Activated CD8-positive, alpha-beta memory T cell treated with anti-CD3 and anti-CD28 coated beads for 24 hours (primary cell): ENCODE data around the gene PDRG1.

Experiments
- DNase-seq: peaks from one replicate; pipeline ENCODE4 v3.0.0-alpha.2; 2020

Gene PDRG1

DNA sequence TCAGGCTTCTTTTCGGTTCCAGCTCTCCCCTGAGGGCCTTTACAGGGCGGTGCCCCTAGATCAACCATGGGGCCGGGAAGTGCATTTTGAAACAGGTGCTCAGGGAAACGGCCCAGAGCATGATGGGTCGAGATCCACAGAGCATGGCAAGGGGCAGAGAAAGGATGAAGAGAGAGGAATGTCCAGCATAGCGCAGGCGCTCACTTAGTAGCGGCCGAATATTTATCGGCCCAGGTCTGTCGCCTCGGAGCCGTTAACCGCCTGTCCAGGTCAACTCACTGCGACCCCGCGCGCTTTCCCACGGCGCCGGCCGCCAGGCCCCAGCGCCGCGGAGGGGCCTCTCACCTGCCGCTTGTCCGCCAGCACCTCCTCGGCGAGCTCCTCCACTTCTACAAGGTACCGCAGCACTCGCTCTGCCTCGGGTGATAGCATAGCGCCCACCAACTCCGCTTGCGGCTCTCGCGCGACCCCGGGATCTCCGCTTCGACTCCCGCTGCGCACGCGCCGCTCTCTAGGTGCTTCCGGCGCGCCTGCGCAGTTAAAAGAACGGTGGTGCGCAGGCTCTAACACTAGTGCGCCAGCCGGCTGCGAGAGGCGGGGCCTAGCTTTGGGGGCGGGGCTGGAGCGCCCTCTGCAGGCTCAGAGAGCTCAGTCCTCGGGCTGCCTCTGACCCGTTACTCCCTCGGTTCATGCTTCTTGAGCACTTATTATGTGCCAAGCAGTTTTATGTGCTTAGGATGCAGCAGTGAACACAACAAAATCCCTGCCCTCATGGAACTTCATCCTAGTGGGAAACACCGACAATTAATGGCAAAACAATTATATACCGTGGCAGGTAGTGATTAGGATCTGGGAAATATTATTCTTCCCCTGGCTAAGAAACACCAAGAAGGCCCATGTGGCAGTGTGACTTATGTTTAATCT lies at the start of gene PDRG1:
Gene PDRG1, minus strand, starts transcription at position 517 of the 924 bp plus-strand sequence. Its CDS starts 85 bp downstream, at position 432.
- peak; percentile 99 for DNase-seq

GRCh38 chr20:31998246-31998645 lies 46.4 kb upstream of the PDRG1 start:
- no peak for DNase-seq

DNA sequence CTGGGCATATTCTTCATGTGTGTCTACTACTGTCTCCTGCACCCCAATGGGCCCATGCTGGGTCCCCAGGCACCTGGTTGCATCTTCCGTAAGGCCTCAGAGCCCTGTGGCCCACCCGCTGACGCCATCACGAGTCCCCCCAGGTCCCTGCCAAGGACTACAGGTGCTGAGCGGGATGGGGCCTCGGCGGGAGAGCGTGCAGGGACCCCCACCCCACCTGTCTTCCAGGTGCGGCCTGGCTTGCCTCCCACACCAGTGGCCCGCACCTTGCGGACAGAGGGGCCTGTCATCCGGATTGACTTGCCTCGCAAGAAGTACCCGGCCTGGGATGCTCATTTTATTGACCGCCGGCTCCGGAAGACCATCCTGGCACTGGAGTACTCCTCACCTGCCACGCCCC lies 45.1 kb upstream of the PDRG1 start:
- DNase-seq: no peak

DNA sequence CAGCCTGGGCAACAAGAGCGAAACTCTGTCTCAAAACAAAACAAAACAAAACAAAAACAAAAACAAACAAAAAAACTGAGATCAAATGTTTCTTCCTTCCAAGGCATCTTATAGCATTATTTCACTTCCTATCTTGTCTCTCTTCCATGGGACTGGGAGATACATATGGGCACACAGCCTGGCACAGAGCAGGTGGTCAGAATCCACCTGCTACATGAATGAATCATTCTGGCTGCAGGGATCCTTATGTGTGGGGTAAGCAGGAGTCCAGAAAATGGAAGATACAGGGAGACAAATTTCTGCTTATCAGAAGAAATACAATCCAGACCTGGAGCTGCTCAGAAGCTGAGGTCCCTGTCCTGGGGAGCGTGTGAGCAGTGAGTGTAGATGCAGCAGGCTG lies 40.2 kb upstream of the PDRG1 start:
- DNase-seq: no peak

DNA sequence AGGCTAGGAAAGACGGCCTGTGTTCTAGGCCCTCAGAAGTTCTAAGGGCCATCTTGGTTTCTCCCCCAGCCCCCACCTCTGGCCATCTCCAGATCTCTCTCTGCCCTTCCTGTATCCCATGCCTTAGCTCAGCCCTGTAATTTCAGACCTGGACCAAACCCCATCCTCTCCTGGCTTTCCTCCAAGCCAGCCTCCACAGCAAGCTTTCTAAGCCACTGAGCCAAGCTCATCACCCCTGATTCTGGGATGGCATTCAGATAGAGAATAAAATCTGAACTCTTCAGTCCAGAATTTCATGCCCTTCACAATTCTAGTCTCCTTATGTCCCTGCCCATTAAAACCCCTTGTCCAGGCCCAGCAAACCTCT lies 39.5 kb upstream of the PDRG1 start:
- no peak for DNase-seq

DNA sequence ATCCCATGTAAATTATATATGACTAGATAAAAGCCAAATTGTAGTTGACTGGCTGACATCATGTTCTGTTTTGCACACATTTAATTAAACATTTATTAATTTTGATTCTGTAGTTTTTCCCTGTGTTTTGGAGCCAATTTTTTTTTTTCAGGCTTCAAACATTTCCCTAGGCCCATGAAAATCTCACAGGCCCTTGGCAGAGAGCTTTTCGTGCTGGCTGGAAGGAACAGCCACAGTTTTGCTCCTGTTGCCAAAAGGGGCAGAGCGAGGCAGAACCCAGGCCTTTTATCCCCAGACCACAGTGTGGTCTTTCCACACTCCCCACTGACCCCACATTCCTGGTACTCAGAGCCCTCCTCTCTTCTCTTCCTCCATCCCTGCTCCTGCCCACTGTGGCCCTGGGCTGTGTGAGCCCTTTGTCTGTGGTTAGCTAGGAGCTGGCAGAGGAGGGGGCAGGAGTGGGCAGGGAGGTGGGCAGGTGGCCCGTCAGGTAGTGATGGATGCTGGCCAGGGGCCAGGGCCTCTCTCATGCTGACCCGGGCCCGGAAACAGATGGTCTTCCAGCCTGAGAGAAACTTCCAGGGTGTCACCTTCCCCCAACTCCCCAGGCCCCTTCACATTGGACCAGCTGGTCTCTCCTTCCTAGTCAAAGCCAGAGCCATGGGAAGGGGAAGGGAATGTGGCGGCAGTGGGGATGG lies 38.9 kb upstream of the PDRG1 start:
- DNase-seq: no peak

DNA sequence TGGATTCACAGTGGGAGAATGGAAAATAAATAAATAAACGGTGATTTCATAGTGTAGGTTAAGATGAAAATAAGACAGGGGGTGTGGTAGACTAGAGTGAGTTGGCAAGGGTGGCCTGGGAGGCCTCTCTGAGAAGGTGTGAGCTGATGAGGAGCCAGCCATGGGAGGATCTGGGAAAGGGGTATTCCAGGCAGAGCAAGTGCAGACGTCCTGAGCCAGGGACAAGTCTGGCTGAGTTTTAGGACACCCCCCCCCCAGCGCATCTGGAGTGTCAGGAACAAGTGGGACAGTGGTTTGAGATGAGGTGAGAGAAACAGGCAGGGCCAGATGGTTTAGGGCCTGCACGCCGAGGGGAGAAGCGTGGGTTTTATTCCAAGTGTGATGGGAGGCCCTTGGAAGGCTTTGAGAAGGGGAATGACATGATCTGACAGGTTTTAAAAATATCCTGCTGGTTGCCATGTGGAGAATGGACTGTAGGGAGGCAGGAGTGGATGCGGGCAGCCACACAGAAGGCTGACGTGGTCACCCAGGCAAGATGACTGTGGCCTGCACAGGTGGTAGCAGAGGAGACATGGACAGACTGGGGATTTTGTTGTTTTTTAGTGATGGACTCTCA lies 37.3 kb upstream of the PDRG1 start:
- DNase-seq: no peak

DNA sequence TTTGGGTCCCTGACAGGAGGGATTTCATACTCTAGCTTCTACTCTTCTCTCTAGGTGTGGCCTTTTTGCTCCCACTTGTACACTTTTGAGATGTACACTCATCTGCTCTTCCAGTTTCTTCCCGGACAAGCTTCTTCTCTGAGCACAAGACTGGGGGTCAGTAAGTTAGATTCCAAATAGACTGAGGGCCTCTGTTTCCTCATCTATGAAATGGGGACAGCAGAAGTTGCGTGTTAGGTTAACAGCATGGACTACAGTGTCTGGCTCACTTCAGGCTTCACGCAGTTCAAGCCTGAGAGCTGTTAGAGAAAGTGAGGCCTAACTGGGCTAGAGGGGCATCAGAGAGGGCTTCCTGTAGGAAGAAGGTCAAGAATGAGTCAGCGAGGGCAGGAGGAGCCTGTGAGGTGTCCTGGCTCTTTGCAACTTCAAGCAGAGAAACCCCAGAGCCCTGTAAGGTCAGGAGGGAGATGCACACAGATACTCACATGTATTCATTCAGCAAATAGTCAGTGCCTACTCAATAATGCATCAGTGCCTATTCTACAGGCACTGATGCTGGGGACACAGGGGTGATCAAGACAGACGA lies 36.7 kb upstream of the PDRG1 start:
- DNase-seq: no peak

DNA sequence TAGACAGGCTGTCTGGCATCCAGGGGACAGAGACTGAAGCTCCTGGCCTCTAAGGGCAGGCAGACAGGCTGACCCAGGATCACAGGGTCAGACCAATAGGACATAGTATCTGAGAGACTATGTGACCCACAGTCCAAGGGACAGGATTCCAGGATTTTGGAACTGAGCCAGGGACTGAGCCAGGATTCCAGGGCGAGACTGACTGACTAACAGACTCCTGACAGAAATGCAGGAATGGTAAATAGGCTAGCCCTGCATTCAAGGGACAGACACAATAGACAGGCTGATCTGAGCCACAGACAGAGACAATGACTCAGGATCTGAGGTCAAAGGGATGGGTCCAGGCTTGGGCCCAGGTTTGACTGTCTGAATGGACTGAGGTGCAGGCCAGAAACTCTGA lies 35.9 kb upstream of the PDRG1 start:
- no peak for DNase-seq

GRCh38 chr20:31984981-31985471 lies 33.2 kb upstream of the PDRG1 start:
- no peak for DNase-seq

DNA sequence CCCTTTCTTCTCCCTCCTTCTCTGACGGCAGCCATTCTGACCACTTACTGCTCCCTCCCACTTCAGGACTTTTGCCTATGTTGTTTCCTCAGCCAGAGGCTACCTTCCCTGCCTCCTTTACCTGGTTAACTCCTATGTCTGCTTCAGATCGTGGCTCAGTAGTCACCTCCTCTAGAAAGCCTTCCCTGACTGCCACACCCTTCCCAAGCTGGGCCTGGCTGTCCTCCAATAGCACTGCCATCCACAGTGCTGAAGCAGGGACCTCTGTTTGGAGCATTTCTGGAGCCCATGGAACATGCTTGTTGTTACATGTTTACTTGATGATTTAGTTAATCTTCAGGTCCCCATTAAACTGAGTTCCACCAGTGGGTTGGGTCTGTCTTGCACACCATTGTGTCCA lies 29.9 kb upstream of the PDRG1 start:
- DNase-seq: no peak

DNA sequence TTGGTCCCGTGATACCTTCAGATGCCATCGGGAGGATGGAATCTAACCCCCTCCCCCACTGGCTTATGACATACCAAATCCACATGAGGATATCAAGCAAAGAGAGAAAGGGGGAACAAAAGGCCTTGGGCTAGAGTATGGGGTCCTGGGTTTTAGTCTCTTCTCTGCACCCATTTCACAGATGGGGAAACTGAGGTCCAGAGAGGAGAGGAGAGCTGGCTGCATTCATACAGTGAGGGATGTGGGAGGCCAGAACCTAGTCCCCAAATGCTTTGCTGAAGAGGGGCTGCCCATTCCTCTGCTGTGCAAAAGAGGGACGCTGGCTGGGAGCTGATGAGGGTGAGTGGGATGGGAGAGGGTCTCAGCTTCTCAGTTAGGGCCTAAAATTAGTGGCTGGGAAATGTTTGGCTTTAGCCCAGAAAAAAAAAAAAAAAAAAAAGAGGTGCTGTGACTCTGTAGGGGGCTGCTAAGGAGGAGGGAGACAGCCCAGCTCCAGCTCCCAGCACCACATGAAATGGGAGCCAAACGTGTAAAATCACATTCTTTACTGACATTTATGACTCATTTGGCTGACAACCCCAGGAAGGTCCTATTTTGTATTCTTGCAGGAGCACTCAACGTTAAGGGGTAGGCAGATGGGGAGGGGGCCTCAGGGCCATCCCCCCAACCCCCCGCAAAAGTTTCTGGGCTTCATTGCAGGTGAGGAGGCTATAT lies 28.0 kb upstream of the PDRG1 start:
- DNase-seq: no peak

DNA sequence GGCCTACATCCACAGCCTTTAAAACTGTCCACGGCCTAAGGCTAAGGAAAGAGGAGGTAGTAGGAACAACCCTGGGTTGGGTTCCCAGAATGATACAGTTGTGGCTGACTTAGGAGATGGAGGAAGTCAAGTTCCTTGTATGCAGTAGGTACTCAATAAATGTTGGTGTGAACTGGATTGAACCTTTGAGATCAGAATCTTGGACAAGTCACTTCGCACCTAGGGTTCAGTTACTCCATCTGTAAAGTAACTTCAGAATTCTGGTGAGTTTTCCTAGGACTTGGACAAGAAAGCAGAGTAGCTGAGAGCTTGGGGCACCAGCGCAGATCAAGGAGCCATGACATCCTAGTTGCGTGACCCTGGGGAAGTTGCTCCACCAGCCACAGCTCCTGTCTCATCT lies 25.2 kb upstream of the PDRG1 start:
- no peak for DNase-seq

DNA sequence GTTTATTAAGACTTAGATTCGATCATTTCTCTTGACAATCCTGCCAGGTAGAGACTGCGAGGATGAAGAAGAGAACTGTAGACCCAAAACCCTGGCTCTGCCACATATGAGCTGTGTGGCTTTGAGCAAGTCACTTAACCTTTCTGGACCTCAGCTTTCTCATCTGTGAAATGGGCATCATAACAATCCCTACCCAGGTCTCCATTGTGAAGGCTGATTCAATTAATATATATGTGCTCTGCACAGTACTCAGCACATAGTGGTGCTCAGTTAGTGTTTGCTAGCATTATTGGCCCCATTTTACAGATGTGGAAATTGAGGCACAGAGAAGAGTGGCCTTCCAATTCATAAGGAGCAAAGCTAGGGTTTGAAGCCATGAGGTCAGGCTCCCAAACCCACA lies 24.0 kb upstream of the PDRG1 start:
- DNase-seq: no peak

GRCh38 chr20:31974951-31975487 lies 23.2 kb upstream of the PDRG1 start:
- DNase-seq: no peak

GRCh38 chr20:31974296-31974695 lies 22.4 kb upstream of the PDRG1 start:
- no peak for DNase-seq

- DNase-seq: no peak
Measured at GRCh38 chr20:31972471-31973021, 20.7 kb upstream of the PDRG1 start.

GRCh38 chr20:31969991-31970390 lies 18.1 kb upstream of the PDRG1 start:
- DNase-seq: no peak

GRCh38 chr20:31968291-31969126 lies 16.7 kb upstream of the PDRG1 start:
- DNase-seq: peak; percentile 95

GRCh38 chr20:31967830-31968249 lies 16.0 kb upstream of the PDRG1 start, which contains the start of gene XKR7:
TSS of gene XKR7 (plus strand) at chr20:31968151. CDS start at chr20:31968176, 25 bp downstream.
- DNase-seq: peak; percentile 58
